8988T (cell line): ENCODE results near the gene USF1.

Experiments used
- DNase-seq: peaks from one replicate; pipeline ENCODE4 v3.0.0; 2011

USF1 gene

DNA sequence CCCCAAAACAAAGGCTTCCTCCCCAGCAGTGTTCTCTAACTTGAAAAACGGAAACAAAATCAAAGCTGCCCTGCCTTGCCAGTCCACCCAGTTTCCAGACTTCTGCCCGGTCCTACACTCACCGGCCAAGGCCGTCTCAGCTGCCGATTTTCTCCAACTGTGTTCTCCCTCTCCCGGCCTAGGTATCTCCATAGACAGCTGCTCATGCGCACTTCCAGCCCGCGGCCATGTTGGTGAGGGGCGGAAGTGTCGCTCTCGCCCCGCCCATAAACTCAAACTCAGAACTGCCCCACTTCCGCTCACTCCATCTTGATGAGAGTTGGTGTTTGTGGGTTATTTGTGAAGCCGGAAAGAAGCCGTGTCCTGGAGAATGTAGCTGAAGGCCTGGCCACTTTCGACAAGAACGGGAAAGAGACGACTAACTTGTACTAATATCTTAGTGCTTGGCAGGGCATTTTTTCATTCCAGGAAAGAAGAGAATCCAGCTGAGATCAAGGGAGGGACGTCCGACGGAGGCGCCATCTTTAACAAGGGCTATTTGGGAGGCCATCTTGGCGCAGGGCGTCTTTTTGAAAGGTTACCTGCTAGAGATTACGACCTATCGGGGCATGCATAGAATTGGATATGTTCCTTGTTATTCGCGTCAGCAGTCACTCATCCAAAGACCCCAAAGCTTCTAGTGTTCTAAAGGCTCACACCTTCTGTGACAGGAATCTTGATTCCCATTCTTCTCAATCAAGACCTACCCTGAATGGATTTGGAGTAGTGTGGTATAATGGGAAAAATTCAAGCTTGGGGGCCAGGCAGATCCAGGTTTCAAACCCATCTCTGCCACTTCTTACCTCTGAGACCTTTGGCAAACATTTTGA, at the start of gene USF1:
Gene USF1, minus strand, starts transcription at position 242 of the 869 bp plus-strand sequence. CDS start 2,702 bp downstream, outside the sequence.
- peak; percentile 88 for DNase-seq

GRCh38 chr1:161095230-161095629, 49.5 kb upstream of the USF1 start:
- no peak for DNase-seq

DNA sequence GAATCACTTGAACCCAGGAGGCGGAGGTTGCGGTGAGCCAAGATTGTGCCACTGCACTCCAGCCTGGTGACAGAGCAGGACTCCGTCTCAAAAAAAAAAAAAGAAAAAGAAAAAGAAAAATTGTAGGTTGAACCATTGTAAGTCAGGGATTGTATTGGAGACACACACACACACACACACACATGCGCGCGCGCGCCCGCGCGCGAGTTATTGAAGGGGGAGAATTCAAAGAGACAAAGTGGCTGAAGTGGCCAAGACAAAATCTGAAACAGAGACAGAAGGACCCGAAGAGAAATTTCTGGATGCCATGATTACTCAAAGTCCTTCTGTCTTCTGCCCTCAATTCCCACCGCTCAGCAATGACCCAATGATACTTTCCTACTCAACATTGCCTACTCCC, 48.7 kb upstream of the USF1 start:
- DNase-seq, result no peak

- no peak for DNase-seq
These were observed 46.8 kb upstream of the USF1 start for GRCh38 chr1:161092621-161093028.

DNA sequence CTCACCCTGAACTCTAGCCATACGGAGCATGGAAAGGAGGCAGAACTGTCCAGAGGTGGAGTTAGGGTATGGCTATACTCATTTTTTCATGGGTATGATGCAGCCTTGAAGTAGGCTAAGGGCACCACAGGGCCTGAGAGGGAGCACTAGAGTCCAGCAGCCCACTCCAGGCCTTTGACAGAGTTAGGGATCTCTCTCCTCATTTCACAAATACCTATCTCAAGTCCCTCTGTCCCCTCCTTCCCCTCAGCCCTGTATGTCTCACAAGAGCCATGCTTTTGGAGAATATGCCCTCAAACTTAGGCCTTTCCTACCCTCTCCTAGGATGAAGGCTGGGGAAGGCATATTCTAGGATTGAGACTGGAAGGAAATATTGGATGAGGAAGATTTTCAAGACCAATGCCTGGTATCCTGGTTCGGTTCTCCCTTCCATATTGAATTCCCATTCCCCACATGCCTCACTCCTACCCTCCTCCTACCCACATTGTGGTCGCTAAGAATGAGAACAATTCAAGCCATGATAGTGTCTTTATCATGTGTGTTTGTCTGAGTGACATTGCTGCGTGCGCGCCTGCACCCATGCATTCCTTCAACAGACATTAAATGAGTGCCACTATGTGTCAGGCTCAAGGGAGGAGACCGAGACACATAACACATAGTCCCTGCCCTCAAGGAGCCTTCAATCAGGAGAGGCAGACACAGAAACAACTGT, 46.2 kb upstream of the USF1 start:
- no peak for DNase-seq

- no peak for DNase-seq
These were observed 45.3 kb upstream of the USF1 start for GRCh38 chr1:161091093-161091492.

- no peak for DNase-seq
These were observed 44.8 kb upstream of the USF1 start for GRCh38 chr1:161090617-161091016.

GRCh38 chr1:161089938-161090337, 44.2 kb upstream of the USF1 start:
- no peak for DNase-seq

DNA sequence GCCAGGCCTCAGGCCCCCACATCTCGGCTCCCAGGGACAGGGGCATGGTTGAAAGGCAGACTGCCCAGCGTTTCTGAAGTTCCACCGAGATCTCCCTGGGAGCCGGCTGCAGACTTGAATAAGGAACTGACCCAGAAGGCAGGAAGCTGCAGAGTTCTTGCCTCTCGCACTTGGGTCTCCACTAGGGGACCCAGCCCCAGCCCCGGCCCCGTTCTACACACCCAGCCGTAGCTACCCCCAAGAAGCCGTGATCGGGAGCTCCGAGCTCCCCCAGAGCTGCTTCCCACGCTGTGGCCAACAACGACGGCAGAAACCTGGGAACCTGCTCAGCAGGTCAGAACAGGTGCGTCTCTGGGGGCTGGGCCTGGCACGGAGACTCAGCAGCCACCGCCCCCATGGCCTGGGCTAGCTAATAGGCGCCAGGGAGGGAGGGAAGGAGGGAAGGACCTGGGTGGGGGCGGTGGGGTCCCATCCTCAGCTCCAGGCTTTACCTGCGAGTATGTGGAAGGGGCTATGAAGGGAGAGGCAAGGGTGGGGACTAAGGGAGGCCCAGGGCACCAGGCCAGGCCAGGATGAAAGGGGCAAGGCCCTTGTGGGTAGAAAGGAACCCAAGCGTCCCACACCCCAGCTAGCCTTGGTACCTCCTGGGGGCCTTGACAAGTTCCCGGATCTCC, 43.6 kb upstream of the USF1 start, which contains the start of gene NECTIN4:
Gene NECTIN4, minus strand, starts transcription at position 308 of the 674 bp plus-strand sequence. Its CDS starts 262 bp downstream, at position 46.
- no peak for DNase-seq

GRCh38 chr1:161088587-161089110, 42.9 kb upstream of the USF1 start:
- DNase-seq, result no peak

DNA sequence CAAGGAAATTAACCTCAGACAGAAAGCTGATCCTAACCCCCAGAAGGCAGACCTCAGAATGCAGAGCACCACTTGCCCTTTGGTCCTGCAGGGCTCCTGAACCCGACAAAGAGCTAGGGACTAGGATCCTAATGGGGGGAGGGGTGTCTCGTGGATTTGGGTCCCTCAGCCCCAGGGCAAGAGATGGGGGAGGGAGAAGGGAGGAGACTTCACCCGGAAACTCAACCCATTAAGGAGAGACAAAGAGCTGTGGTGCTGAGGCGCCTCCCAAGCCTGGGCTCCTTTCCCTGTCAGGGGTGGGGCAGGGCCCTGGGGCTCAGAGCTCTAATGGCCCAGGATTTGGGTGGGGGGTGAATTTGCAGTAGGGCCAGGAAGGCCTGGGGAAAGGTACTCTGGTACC, 40.7 kb upstream of the USF1 start:
- DNase-seq, result no peak

DNA sequence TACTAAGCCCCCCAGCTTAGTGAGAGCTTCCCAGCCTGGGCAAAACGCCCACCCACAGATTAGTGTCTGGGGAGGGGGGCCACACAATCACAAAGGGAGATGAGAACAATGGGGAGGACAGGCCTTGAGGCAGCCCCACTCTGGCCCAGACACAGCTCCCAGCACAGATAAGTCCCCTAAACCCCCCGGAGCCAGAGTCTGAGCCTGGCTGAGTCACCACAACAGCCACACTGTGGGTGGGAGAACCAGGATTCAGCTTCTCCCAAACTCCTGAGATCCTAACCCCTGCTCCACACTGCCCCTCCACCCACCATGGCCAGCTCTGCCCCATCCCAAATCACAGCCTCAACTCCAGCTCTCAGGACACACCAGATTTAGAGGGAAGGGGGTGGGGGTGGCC, 39.4 kb upstream of the USF1 start:
- no peak for DNase-seq

DNA sequence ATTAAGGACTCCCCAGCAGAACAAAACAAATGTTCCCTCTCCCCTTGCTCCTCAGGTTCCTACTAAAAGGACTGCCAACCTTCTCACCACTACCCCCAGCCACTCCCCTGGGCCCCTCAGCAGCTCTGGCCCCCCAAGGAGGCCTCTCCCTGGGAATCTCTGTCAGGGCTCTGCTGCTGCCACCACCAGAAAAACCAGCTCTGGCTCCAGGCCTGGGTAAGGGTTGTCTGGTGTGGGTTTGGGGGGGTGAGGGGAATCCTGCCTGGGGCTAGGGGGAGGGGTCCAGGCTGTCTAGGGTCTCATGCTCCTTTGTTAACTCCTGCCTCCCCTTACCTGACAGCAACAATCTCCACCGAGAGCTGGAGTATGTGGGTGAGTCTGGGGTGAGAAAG, 38.8 kb upstream of the USF1 start:
- no peak for DNase-seq

GRCh38 chr1:161083748-161084596, 38.2 kb upstream of the USF1 start:
- no peak for DNase-seq

DNA sequence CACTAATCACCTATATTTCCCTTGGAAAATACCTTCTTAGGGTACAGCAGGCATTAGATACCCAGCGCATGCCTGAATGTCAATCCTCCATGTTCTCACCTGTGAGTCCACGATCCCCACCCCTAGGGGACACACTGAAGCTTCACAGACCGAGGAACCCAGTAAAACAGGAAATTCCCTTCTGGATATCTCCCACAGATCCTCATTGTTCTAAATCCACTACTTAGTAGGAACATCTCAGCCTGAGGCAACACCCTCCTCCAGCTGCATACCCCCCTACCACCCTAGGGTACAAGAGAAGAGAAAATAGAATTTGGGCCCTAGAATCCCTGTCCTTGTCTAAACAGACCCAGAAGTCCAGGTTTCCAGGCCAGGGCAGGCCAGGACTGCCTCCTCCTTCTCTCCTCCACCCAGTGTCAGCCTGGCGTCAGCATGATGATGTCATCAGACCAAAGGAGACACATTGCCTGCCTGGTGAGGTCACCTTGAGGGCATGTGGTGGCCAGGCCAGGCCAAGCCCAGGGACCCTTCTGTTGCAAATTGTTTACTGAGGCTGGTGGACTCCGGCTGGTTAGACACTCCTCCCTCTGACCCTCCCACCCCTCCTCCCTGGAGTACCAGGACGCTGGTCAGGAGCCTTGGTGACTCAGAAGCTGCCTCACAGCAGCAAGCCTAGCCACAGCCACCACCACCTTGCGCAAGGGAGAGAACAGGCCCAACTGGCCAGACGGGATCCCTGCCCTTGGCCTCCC, 37.4 kb upstream of the USF1 start:
- DNase-seq, result no peak

DNA sequence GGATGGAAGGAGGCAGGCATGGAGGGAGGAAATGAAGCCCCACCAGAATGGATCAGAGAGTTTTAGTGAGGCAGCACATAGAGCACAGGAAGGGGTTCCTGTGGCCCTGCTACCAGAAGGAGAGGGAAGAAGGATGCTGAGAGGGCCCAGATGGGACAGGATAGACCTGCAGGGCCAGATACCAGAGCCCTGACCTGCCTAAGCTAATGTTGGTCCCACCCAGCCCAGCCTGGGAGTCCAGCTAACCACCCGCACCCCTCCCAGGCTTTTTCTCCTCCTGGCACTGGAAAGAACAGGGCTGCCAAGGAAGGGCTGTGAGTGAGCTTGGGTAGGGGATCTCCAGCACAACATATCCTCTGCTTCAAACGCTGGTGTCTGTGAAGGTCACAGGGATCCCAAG, 36.7 kb upstream of the USF1 start:
- no peak for DNase-seq

DNA sequence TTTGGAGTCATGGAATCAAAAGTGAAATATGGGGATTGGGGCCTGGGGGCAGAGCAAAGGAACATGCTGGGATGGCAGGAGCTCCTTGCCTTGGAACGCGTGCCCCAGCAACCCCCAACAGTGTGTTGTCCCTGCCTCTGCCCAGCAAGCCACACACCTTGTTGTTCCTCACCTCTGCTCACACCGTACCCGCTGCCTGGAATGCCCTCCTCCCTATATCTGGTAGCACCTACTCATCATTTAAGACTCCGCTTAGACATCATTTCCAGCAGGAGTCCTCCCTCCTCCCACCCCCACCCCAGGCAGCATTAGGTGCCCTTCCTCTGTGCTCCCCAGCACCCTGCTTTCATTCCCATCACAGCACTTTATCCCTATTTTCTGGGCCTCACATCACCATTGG, 35.7 kb upstream of the USF1 start:
- DNase-seq, result no peak

DNA sequence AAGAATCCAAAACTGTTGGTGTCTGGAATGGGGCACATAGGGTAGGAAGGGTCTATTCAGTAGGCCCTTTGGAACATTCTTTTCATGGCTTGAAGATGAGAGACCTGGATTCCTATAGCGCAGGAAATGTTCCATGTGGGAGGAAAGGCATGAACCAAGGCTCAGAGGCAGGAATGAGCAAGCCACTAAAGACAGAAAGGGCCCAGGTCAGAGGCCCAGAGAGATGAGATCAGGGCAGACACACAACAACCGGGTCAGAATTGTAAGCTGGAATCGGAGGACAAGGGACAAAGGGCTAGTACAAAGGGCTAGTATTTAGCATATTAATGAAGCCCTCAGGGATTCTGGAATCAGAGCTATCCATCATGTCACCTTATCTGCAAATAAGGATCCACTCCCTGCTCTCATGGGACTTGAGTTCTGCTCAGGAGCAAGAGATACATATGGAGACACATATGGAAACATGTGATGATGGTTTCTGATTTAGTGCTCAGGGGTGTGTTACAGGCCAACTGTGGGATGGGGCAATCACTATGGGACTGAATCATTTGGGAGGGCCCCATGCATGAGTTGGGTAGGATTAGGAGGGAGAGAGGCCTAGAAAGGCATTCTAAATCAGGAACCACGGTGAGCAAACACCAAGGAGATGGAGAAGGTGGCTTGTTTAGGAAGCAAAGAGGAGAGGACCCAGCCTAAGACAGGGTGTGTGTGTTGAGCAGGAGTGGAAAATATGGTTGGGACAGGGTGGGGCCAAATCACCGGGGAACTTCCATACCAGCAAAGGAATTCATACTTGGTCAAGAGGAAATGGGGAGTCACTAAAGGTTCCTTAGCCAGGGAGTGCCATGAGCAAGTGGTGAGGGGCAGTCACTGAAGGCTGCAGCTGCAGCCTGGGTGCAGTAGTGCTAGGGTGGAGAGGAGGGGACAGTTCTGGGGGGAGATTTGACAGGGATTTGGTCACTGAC, 34.9 kb upstream of the USF1 start:
- no peak for DNase-seq

GRCh38 chr1:161079436-161080110, 33.8 kb upstream of the USF1 start:
- DNase-seq, result no peak

DNA sequence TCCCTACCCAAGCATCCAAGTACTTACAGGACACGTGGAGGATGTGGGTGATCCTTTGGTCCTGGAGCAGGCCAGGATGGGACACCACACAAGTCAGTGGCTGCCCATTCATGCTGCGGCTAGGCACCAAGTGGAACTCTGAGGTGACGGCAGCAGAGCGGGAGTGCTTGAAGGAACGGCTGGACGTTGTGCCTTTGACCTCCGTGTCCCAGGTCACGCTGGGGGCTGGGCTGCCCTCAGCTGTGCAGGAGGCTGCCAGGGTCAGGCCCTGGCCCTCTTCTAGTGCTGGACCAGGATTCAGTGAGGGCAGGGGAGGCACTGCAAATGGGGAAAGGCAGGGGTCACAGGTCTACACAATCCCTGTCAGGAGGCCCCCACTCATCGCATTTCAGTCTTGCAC, 31.6 kb upstream of the USF1 start:
- DNase-seq, result no peak
